Natural killer cell (primary cell): ENCODE measurements around the gene SHKBP1. TPM values are rescaled to one million over a fixed set of nuclear protein-coding genes. Genes with fewer than 3 reads are reported as not detected.
"Not testable (repeated sequence)": the region's sequence is repeated elsewhere in the genome, so short reads cannot be mapped to it uniquely, and the experiment has no call there.

Experiments used
- ATAC-seq, 3 donors: fragments of 150-1000 bp in 2 of 3; fragments of 200-7000 bp in 1 of 3; cut with Tn5 transposase; 1 replicate in 1 of 3; 2 replicates in 2 of 3; pipeline ENCODE4 v1.10.0; 2021; ENCODE audit warnings: mild to moderate bottlenecking in 2 of 3, moderate library complexity in 2 of 3
- DNase-seq, 2 donors: peaks; one replicate each; pipeline versions ENCODE4 v3.0.0 to v3.0.0-alpha.2; 2013 to 2021; ENCODE audit warnings: mixed read lengths in 1 of 2
- H3K27ac ChIP-seq: one replicate; pipeline ENCODE4 v1.5.1; 2013; ENCODE audit warnings: mild to moderate bottlenecking, low read length
- H3K27me3 ChIP-seq: one replicate; pipeline ENCODE4 v1.6.1; 2013; ENCODE audit warnings: low read length; ENCODE audit not compliant: control insufficient read depth, insufficient read depth
- H3K36me3 ChIP-seq: one replicate; pipeline ENCODE4 v1.6.1; 2013; ENCODE audit warnings: low read length; ENCODE audit not compliant: control insufficient read depth, insufficient read depth
- H3K4me1 ChIP-seq: one replicate; pipeline ENCODE4 v1.6.1; 2013; ENCODE audit warnings: low read length; ENCODE audit not compliant: control insufficient read depth, insufficient read depth
- H3K4me3 ChIP-seq: one replicate; pipeline ENCODE4 v1.5.1; 2013; ENCODE audit warnings: low read length
- H3K9me3 ChIP-seq: one replicate; pipeline ENCODE4 v1.6.1; 2013; ENCODE audit warnings: low read length; ENCODE audit not compliant: control insufficient read depth, insufficient read depth
- H3K27ac Mint-ChIP-seq, 2 donors: one replicate each; pipeline ENCODE4 v1.8.0; 2022; ENCODE audit warnings: mild to moderate bottlenecking in 2 of 2, mixed read lengths in 2 of 2, moderate library complexity in 1 of 2
- H3K27me3 Mint-ChIP-seq, 2 donors: one replicate each; pipeline ENCODE4 v1.8.0; 2022; ENCODE audit warnings: low read depth in 2 of 2, mixed read lengths in 2 of 2
- H3K36me3 Mint-ChIP-seq: one replicate; pipeline ENCODE4 v1.8.0; 2022; ENCODE audit warnings: mixed read lengths
- H3K4me1 Mint-ChIP-seq, 2 donors: one replicate each; pipeline ENCODE4 v1.8.0; 2022; ENCODE audit warnings: mixed read lengths in 2 of 2
- H3K4me3 Mint-ChIP-seq: one replicate; pipeline ENCODE4 v1.8.0; 2022; ENCODE audit warnings: mild to moderate bottlenecking, moderate library complexity, mixed read lengths
- H3K9me3 Mint-ChIP-seq, 2 donors: one replicate each; pipeline ENCODE4 v1.8.0; 2022; ENCODE audit warnings: mixed read lengths in 2 of 2
- CTCF ChIP-seq: fragments of 200-600 bp; IDR thresholded peaks from one replicate; pipeline ENCODE4 v1.8.0; 2022; ENCODE audit warnings: antibody characterized with exemption
- WGBS: methylation state at CpG from one replicate; pipeline ENCODE4 v1.1.7; 2013; ENCODE audit warnings: missing lambda C conversion rate; ENCODE audit not compliant: insufficient coverage; 5-methylcytosine and 5-hydroxymethylcytosine counted together
- intact Hi-C: fragments of 100-400 bp; cut with micrococcal nuclease; formaldehyde crosslinking; loops from one replicate; pipeline ENCODE4 v1.14.2; 2022
- total RNA-seq, 4 donors: library from RNA; stranded (reverse); fragments of 120-200 nt in 1 of 4; gene quantifications; one replicate each; pipeline versions ENCODE4 v1.2.3 to v1.2.4, GENCODE V29; 2013 to 2022

SHKBP1 gene
- total RNA-seq, 3 donors from 2014 or later (not counting 1 experiment from before 2014, with no cell fraction given), result 209 to 224 (median 209) TPM

GRCh38 chr19:40556953-40557530 lies 19.6 kb upstream of the SHKBP1 start:
- no peaks in the 10 kb centered on the region for H3K9me3 ChIP-seq
- no peaks in the 10 kb centered on the region for H3K4me1 ChIP-seq
- H3K9me3 Mint-ChIP-seq, result no peaks in the 10 kb centered on the region
- H3K36me3 Mint-ChIP-seq, result no peaks in the 10 kb centered on the region
- no peak for ATAC-seq
- peaks cover 47 to 51% of the 10 kb centered on the region in 2 donors for H3K27me3 Mint-ChIP-seq
- intact Hi-C loops, result no loop called here
- H3K27ac ChIP-seq, result no peak overlapping the region
- H3K4me3 ChIP-seq, result no peak overlapping the region
- no peak overlapping the region for H3K27ac Mint-ChIP-seq
- H3K27me3 ChIP-seq, result peaks cover 11% of the 10 kb centered on the region
- no peak for DNase-seq
- H3K4me3 Mint-ChIP-seq, result no peak overlapping the region
- no peaks in the 10 kb centered on the region for H3K36me3 ChIP-seq
- peaks cover 0 to 4% of the 10 kb centered on the region in 2 donors for H3K4me1 Mint-ChIP-seq
- 90% methylated on average over 24 of the region's 24 CpGs for WGBS
- no peak for TF ChIP-seq CTCF

- intact Hi-C loops, result no loop called here
- ATAC-seq (no peak), DNase-seq (no peak)
- Histone ChIP-seq H3K27me3 (peaks cover 8% of the 10 kb centered on the region), H3K9me3 (no peaks in the 10 kb centered on the region), H3K36me3 (no peaks in the 10 kb centered on the region), H3K4me3 (no peak overlapping the region), H3K4me1 (no peaks in the 10 kb centered on the region), H3K27ac (no peak overlapping the region)
- Mint-ChIP-seq H3K9me3 (no peaks in the 10 kb centered on the region), H3K27me3 (peaks cover 33 to 36% of the 10 kb centered on the region in 2 donors), H3K4me1 (peaks cover 0 to 4% of the 10 kb centered on the region in 2 donors), H3K27ac (no peak overlapping the region), H3K4me3 (no peak overlapping the region), H3K36me3 (no peaks in the 10 kb centered on the region)
- no peak for TF ChIP-seq CTCF
- 72% methylated on average over 3 of the region's 3 CpGs for WGBS
Observed at GRCh38 chr19:40559394-40559793, 17.3 kb upstream of the SHKBP1 start.

DNA sequence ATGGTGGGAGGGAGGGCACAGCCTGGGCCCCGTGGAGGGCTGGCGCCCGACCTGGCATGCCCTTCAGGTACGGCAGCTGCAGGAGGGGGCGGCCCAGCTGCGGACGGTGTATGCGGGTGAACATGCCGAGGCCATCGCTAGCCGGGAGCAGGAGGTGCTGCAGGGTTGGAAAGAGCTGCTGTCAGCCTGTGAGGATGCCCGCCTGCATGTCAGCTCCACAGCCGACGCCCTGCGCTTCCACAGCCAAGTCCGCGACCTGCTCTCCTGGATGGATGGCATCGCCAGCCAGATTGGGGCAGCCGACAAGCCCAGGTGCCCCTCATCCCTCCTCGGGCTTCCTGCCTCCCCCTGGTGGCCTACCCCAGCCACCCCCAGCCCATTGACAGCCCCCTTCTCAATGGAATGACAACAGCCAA lies 16.6 kb upstream of the SHKBP1 start:
- Mint-ChIP-seq H3K9me3 (no peaks in the 10 kb centered on the region), H3K27ac (no peak overlapping the region), H3K36me3 (no peaks in the 10 kb centered on the region), H3K4me1 (peaks cover 0 to 4% of the 10 kb centered on the region in 2 donors), H3K4me3 (no peak overlapping the region), H3K27me3 (peaks cover 30 to 35% of the 10 kb centered on the region in 2 donors)
- no peak for TF ChIP-seq CTCF
- no peaks in the 10 kb centered on the region for H3K9me3 ChIP-seq
- no peak overlapping the region for H3K27ac ChIP-seq
- no peak for DNase-seq
- intact Hi-C loops, result no loop called here
- 83% methylated on average over 20 of the region's 20 CpGs for WGBS
- H3K4me3 ChIP-seq, result no peak overlapping the region
- H3K36me3 ChIP-seq, result no peaks in the 10 kb centered on the region
- peaks cover 4% of the 10 kb centered on the region for H3K27me3 ChIP-seq
- ATAC-seq, result no peak
- no peaks in the 10 kb centered on the region for H3K4me1 ChIP-seq

DNA sequence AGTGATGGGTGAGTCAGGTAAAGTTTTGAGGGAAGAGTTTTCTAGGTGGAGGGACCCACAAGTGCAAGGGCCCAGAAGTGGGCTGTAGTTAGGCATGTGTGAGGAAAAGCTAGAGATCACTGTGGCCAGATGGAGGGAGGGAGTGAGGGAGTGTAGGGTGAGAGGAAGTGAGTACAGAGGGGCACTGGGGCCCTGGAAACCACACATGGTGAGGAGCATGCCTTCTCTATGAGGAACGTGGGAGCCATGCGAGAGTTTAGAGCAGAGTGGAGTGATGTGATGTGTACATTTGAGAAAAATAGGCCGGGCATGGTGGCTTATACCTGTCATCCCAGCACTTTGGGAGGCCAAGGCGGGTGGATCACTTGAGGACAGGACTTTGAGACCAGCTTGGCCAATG lies 14.7 kb upstream of the SHKBP1 start:
- no peaks in the 10 kb centered on the region for H3K4me1 ChIP-seq
- ATAC-seq, result no peak
- H3K9me3 Mint-ChIP-seq, result no peaks in the 10 kb centered on the region
- H3K27me3 ChIP-seq, result peaks cover 15% of the 10 kb centered on the region
- no peaks in the 10 kb centered on the region for H3K36me3 Mint-ChIP-seq
- H3K27me3 Mint-ChIP-seq, result peaks cover 31 to 35% of the 10 kb centered on the region in 2 donors
- H3K4me3 Mint-ChIP-seq, result no peak overlapping the region
- no peak for DNase-seq
- intact Hi-C loops, result no loop called here
- no peak overlapping the region for H3K27ac ChIP-seq
- H3K4me3 ChIP-seq, result no peak overlapping the region
- no peak for TF ChIP-seq CTCF
- H3K4me1 Mint-ChIP-seq, result peaks cover 0 to 4% of the 10 kb centered on the region in 2 donors
- H3K36me3 ChIP-seq, result no peaks in the 10 kb centered on the region
- H3K27ac Mint-ChIP-seq, result no peak overlapping the region
- 47% methylated on average over 4 of the region's 4 CpGs for WGBS
- no peaks in the 10 kb centered on the region for H3K9me3 ChIP-seq

DNA sequence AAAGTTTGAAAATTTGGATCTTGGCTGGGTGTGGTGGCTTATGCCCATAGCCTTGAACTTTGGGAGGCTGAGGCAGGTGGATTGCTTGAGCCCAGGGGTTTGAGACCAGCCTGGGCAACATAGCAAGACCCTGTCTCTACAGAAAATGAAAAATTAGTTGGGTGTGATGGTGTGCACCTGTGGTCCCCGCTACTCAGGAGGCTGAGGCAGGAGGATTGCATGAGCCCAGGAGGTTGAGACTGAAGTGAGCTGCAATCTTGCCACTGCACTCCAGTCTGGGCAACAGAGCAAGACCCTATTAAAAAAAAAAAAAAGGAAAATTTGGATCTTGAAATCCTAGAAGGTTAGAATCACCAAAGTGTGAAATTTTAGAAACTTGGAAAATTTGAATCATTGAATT lies 12.1 kb upstream of the SHKBP1 start:
- DNase-seq, H3K4me3 ChIP-seq, H3K4me3 Mint-ChIP-seq, H3K4me1 ChIP-seq, ATAC-seq, intact Hi-C loops, H3K27ac ChIP-seq, H3K9me3 ChIP-seq, H3K9me3 Mint-ChIP-seq, H3K36me3 Mint-ChIP-seq, H3K36me3 ChIP-seq, H3K4me1 Mint-ChIP-seq, H3K27ac Mint-ChIP-seq: not testable (repeated sequence)
- peaks cover 27 to 30% of the 10 kb centered on the region in 2 donors for H3K27me3 Mint-ChIP-seq
- H3K27me3 ChIP-seq, result peaks cover 26% of the 10 kb centered on the region
- WGBS, result 91% methylated on average over 1 of the region's 1 CpG
